Spleen (tissue), 11 donors: ENCODE measurements around the gene GRPEL1. TPM values are rescaled to one million over a fixed set of nuclear protein-coding genes. Genes with fewer than 3 reads are reported as not detected.

Experiments
- DNase-seq: peaks from one replicate; pipeline ENCODE4 v3.0.0-alpha.2; 2020
- H3K27ac ChIP-seq, 8 donors: fragments of 200-600 bp; sonication (generic) in 7 of 8; 1 replicate in 4 of 8; 2 replicates in 4 of 8; pipeline versions ENCODE4 v1.5.0 to v1.8.0; 2016 to 2021; ENCODE audit warnings: inconsistent platforms in 4 of 8, mild to moderate bottlenecking in 4 of 8, moderate library complexity in 1 of 8
- H3K27me3 ChIP-seq, 7 donors: fragments of 200-600 bp; sonication (generic) in 6 of 7; replicated peaks in 1 of 7; 1 replicate in 4 of 7; 2 replicates in 3 of 7; pipeline versions ENCODE4 v1.5.0 to v1.8.0; 2016 to 2021; ENCODE audit warnings: inconsistent platforms in 3 of 7, mild to moderate bottlenecking in 1 of 7
- H3K36me3 ChIP-seq, 6 donors: fragments of 200-600 bp; sonication (generic) in 5 of 6; 1 replicate in 4 of 6; 2 replicates in 2 of 6; pipeline versions ENCODE4 v1.5.0 to v1.8.0; 2016 to 2021; ENCODE audit warnings: inconsistent platforms in 2 of 6
- H3K4me1 ChIP-seq, 6 donors: fragments of 200-600 bp; sonication (generic) in 5 of 6; 1 replicate in 3 of 6; 2 replicates in 3 of 6; pipeline versions ENCODE4 v1.5.0 to v1.8.0; 2016 to 2021; ENCODE audit warnings: inconsistent platforms in 3 of 6
- H3K4me3 ChIP-seq, 8 donors: fragments of 200-600 bp; sonication (generic) in 7 of 8; 1 replicate in 4 of 8; 2 replicates in 4 of 8; pipeline versions ENCODE4 v1.5.0 to v1.8.0; 2016 to 2021; ENCODE audit warnings: inconsistent platforms in 4 of 8, mild to moderate bottlenecking in 4 of 8, moderate library complexity in 2 of 8
- H3K9me3 ChIP-seq, 8 donors: fragments of 200-600 bp; sonication (generic) in 7 of 8; 1 replicate in 4 of 8; 2 replicates in 4 of 8; pipeline versions ENCODE4 v1.5.0 to v1.8.0; 2016 to 2021; ENCODE audit warnings: inconsistent platforms in 4 of 8
- POLR2A ChIP-seq, 3 donors: fragments of 450-650 bp; IDR thresholded peaks; one replicate each; pipeline ENCODE4 v1.5.1; 2017; ENCODE audit warnings: antibody characterized with exemption in 3 of 3, mild to moderate bottlenecking in 1 of 3
- POLR2AphosphoS5 ChIP-seq, 3 donors: sonication (generic); formaldehyde crosslinking; IDR thresholded peaks; one replicate each; pipeline ENCODE4 v1.5.1; 2017; ENCODE audit warnings: antibody characterized with exemption in 3 of 3
- WGBS, 5 donors: extraction: QIAGEN DNeasy Blood & Tissue Kit in 3 of 5; methylation state at CpG; one replicate each; pipeline versions ENCODE4 v1.1.5 to v1.1.7; 2013 to 2018; 5-methylcytosine and 5-hydroxymethylcytosine counted together
- intact Hi-C: fragments of 100-400 bp; cut with DNase I; formaldehyde crosslinking; loops from one replicate; pipeline ENCODE4 v1.15.0; 2023; ENCODE audit warnings: low total_unique reads
- polyA plus RNA-seq, 3 donors: library from polyadenylated mRNA; stranded (reverse); fragments of 200-250 nt; gene quantifications; one replicate each; pipeline ENCODE4 v1.2.1, GENCODE V29; 2013
- total RNA-seq, 7 donors: library from RNA; depleted of rRNA in 3 of 7; stranded (reverse); fragments of >200 nt in 3 of 7; fragmentation: NEBNext Ultra II Directional in 4 of 7; extraction: Animal tissue kit (Norgen Biotek cat#: 25700) in 4 of 7; gene quantifications; one replicate each; pipeline versions ENCODE4 v1.1.0 to v1.2.1, GENCODE V29; 2016 to 2021
- TF ChIP-seq, protein P1 (sequence below), 11 experiments: fragments of 200-600 bp in 7 of 11; fragments of 450-650 bp in 4 of 11; sonication (generic) in 4 of 11; IDR thresholded peaks in 8 of 11; conservative IDR thresholded peaks in 3 of 11; 1 replicate in 7 of 11; 2 replicates in 4 of 11; pipeline versions ENCODE4 v1.4.0 to v1.8.0; 2016 to 2021; ENCODE audit warnings: antibody characterized with exemption in 11 of 11, inconsistent platforms in 4 of 11, mild to moderate bottlenecking in 1 of 11
- donor health status: healthy with polysubstance abuse.
- donor health status: DM: no; HTN: no; CAD: no; lungs with moderate emphysema.
- donor health status: DM: no; HTN: no; CAD: no.
- donor health status: Bipolar disorder and iron deficiency.
- donor health status: healthy.
- donor health status: DM: no; HTN: no; CAD: no.
- donor health status: DM: yes; HTN: yes; CAD: no.

The GRPEL1 gene
- total and polyA plus RNA-seq, 10 donors: 17.6 to 42.7 (median 31.0) TPM

DNA sequence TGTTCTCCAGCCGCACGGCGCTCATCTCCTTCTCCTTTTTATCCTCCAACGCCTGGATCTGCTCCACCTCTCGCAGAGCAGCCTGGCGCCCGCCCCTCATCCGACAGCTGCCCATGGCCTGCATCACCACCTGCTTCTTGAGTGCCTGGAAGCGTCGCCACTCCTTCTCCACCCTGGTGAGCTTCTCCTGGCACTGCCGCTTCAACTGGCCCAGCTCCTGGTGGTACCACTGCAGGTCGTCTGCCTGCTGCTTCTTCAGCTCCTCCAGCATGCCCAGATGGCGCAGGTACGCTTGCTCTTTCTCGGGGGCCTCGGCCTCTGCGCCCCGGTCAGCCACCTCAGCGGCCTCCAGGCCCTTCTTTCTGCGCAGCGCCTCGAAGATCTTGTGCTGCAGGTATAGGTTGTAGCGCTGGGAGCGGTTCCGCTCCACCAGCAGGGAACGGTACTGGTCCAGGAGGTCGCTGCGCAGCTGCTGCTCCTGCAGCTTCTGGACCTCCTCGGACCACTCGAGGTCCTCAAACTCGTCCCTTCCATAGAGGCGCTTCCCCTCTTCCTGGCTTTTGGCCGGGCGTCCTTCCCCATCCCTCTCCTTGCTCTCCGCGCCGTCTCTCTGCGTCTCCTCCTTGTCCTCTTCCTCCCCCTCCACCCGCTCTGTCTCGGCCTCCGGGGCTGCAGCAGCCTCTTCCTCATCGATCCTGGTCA lies 25.9 kb downstream of the GRPEL1 start:
- peaks cover 32 to 52% (median 47%) of the 10 kb centered on the region in 6 donors for H3K4me1 ChIP-seq
- 23 to 27% (median 25%) methylated on average over 37 to 42 of the region's 42 CpGs for WGBS, 5 donors

DNA sequence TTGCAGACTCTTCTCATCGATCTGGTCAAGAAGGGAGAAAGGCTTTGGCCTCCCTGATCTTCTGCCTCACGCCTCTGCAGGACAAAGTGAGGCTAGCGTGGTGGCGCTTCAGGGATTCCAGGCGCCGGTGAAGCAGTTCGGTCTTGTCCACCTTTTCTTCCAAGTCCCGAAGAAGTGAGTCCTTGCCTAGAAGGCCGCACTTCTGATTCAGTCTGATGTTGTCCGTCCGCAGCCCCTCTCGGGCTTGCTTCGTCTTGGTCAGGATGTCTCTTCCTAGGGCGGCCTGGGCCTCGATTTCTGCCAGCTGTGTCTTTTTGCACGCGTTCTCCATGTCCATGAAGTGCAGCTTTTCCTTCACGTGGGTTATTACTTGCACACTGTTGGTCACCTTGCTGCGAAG lies 26.6 kb downstream of the GRPEL1 start:
- Histone ChIP-seq H3K27me3 (no peaks in the 10 kb centered on the region), H3K27ac (no peak overlapping the region), H3K4me3 (peak overlapping the region in 1 of 8 donors; percentile 93), H3K9me3 (no peaks in the 10 kb centered on the region), H3K36me3 (peaks cover 0 to 6% (median 0%) of the 10 kb centered on the region in 6 donors), H3K4me1 (peaks cover 25 to 45% (median 40%) of the 10 kb centered on the region in 6 donors)
- WGBS, 5 donors: 88 to 91% (median 89%) methylated on average over 19 of the region's 19 CpGs
- TF ChIP-seq, protein P1, sequence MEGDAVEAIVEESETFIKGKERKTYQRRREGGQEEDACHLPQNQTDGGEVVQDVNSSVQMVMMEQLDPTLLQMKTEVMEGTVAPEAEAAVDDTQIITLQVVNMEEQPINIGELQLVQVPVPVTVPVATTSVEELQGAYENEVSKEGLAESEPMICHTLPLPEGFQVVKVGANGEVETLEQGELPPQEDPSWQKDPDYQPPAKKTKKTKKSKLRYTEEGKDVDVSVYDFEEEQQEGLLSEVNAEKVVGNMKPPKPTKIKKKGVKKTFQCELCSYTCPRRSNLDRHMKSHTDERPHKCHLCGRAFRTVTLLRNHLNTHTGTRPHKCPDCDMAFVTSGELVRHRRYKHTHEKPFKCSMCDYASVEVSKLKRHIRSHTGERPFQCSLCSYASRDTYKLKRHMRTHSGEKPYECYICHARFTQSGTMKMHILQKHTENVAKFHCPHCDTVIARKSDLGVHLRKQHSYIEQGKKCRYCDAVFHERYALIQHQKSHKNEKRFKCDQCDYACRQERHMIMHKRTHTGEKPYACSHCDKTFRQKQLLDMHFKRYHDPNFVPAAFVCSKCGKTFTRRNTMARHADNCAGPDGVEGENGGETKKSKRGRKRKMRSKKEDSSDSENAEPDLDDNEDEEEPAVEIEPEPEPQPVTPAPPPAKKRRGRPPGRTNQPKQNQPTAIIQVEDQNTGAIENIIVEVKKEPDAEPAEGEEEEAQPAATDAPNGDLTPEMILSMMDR (IDR thresholded peaks at IDR 0.05 in 8 of 11, conservative IDR thresholded peaks at IDR 0.05 in 3 of 11): no peak
- no peak for TF ChIP-seq POLR2A (IDR thresholded peaks at IDR 0.05)
- TF ChIP-seq POLR2AphosphoS5 (IDR thresholded peaks at IDR 0.05): no peak
- DNase-seq: peak; percentile 73
- intact Hi-C loops: loop anchor here (10.0 kb wide), 1 partner anchor 66 kb away; no protein-coding TSS in a partner anchor

More for the DNA sequence above, 25.9 kb downstream of the GRPEL1 start:
- DNase-seq: peak; percentile 84
- intact Hi-C loops: loop anchor here (10.0 kb wide), 1 partner anchor 67 kb away; no protein-coding TSS in a partner anchor
- Histone ChIP-seq H3K4me3 (peak overlapping the region; percentile 80 to 98 (median 89)), H3K27ac (peak overlapping the region; percentile 54 to 94 (median 79)), H3K36me3 (peaks cover 0 to 14% (median 0%) of the 10 kb centered on the region in 6 donors), H3K9me3 (no peaks in the 10 kb centered on the region), H3K27me3 (no peaks in the 10 kb centered on the region)
- TF ChIP-seq, protein P1 (IDR thresholded peaks at IDR 0.05 in 8 of 11, conservative IDR thresholded peaks at IDR 0.05 in 3 of 11): no peak
- TF ChIP-seq POLR2A (IDR thresholded peaks at IDR 0.05) (no peak), POLR2AphosphoS5 (IDR thresholded peaks at IDR 0.05) (no peak)

DNA sequence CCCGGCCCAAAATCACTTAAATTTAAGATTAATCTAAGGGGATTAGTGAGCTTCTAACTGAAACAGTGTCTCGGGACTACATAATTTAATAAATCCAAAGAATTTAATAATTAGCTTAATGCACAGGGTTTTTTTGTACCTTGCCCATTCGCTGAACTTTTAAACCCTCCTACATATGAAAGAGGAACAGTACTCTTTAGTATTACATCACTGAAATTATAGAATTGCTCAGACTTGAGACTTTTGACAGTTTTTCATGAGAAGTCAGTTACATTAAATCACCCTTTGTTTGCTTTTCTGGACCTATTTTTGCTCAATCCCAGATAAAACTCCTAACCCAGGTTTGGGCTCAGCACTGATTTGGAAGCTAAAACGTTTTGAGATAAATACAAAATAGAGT lies 27.1 kb downstream of the GRPEL1 start:
- no peak for DNase-seq
- Histone ChIP-seq H3K27me3 (no peaks in the 10 kb centered on the region), H3K27ac (no peak overlapping the region), H3K9me3 (no peaks in the 10 kb centered on the region), H3K4me3 (no peak overlapping the region), H3K36me3 (peaks cover 0 to 2% (median 0%) of the 10 kb centered on the region in 6 donors), H3K4me1 (peaks cover 20 to 40% (median 35%) of the 10 kb centered on the region in 6 donors)
- TF ChIP-seq POLR2A (IDR thresholded peaks at IDR 0.05) (no peak), POLR2AphosphoS5 (IDR thresholded peaks at IDR 0.05) (no peak)
- TF ChIP-seq, protein P1 (IDR thresholded peaks at IDR 0.05 in 8 of 11, conservative IDR thresholded peaks at IDR 0.05 in 3 of 11): no peak
- intact Hi-C loops: loop anchor here (10.0 kb wide), 1 partner anchor 66 kb away; no protein-coding TSS in a partner anchor
- WGBS, 5 donors: 77 to 83% (median 82%) methylated on average over 4 of the region's 4 CpGs

DNA sequence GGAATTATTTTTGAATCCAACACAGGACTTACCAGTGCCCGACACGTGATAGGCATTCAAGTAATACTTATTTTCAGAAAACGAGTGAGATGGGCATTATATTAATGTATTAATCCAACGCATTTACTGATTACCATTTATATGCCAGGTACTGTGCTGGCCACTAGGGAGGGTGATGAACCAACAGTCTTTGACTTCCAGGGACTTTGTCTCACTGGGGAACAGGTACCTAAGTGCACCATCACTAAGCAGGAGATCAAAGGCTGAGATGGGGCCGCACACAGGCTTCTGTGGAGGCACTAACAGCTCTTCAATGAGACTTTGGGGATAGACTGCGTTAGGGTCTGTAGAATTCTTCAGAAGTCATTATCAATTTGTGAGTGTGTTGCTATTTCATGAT lies 30.4 kb downstream of the GRPEL1 start:
- no peak overlapping the region for H3K4me3 ChIP-seq
- peak; percentile 23 for DNase-seq
- peaks cover 3 to 19% (median 16%) of the 10 kb centered on the region in 6 donors for H3K4me1 ChIP-seq
- H3K9me3 ChIP-seq: no peaks in the 10 kb centered on the region
- H3K27me3 ChIP-seq: no peaks in the 10 kb centered on the region
- H3K27ac ChIP-seq: no peak overlapping the region
- H3K36me3 ChIP-seq: peaks cover 0 to 13% (median 4%) of the 10 kb centered on the region in 6 donors
- TF ChIP-seq POLR2AphosphoS5 (IDR thresholded peaks at IDR 0.05): no peak
- TF ChIP-seq, protein P1 (IDR thresholded peaks at IDR 0.05 in 8 of 11, conservative IDR thresholded peaks at IDR 0.05 in 3 of 11): no peak
- TF ChIP-seq POLR2A (IDR thresholded peaks at IDR 0.05): no peak
- intact Hi-C loops: no loop called here
- WGBS, 5 donors: 59 to 87% (median 61%) methylated on average over 6 of the region's 6 CpGs
